ELF-1 (cell line): Measurements from ENCODE around the gene HYCC2.
"Not testable (repeated sequence)": the region's sequence is repeated elsewhere in the genome, so short reads cannot be mapped to it uniquely, and the experiment has no call there.

ENCODE experiments used
- DNase-seq: peaks from one replicate; pipeline ENCODE4 v3.0.0-alpha.2; 2016; ENCODE audit warnings: low read depth, low spot score

The HYCC2 gene

GRCh38 chr2:201072201-201072530 is 695 bp upstream of the HYCC2 start:
- DNase-seq, result no peak

DNA sequence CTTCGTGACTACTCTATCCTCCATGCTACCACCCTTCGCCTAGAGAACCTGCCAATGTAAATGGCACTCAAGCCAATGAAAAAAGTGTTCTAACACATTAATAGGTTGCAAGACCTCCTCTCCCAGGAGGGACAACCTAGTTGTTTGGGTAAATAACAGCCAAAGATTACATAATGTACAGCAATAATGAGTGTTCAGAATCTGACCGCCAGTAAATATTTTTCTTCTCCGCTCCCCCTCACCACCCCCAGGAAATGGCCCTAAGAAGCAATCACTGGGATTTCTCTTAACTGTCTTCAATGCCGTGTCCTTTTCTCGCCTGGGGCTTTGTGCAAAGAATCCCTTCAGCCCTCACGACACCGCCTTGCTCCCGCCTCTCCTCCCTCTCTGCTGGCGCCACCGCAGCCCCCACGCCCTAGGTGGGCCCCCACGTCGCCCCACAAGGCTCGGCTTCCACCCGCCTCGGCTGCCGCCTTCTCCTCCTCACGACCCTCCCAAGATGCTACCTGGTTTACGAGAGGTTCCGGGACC is 458 bp downstream of the HYCC2 start:
- no peak for DNase-seq

GRCh38 chr2:201064797-201065329 is 6.6 kb downstream of the HYCC2 start:
- no peak for DNase-seq

DNA sequence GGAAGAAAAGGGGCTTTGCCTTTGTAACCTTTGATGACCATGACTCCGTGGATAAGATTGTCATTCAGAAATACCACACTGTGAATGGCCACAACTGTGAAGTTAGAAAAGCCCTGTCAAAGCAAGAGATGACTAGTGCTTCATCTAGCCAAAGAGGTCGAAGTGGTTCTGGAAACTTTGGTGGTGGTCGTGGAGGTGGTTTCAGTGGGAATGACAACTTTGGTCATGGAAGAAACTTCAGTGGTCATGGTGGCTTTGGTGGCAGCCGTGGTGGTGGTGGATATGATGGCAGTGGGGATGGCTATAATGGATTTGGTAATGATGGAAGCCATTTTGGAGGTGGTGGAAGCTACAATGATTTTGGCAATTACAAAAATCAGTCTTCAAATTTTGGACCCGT is 8.0 kb downstream of the HYCC2 start:
- DNase-seq, result not testable (repeated sequence)

- DNase-seq, result no peak
Measured at GRCh38 chr2:201059961-201060755, 11.3 kb downstream of the HYCC2 start.

DNA sequence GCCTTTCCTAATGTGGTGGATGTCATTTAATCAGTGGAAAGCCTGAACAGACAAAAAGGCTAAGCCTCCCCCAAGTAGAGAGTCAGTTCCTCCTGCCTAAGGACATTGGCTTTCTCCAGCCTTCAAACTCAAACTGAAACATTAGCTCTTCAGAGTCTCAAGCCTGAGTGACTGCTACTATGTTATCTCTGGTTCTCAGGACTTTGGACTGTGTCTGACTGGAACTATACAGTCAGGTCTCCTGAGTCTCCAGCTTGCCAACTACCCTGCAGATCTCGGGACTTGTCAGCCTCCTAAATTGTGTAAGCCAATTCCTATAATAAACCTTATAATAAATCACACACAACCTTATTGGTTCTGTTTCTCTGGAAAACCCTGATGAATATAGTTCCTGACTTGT is 12.6 kb downstream of the HYCC2 start:
- DNase-seq, result no peak

DNA sequence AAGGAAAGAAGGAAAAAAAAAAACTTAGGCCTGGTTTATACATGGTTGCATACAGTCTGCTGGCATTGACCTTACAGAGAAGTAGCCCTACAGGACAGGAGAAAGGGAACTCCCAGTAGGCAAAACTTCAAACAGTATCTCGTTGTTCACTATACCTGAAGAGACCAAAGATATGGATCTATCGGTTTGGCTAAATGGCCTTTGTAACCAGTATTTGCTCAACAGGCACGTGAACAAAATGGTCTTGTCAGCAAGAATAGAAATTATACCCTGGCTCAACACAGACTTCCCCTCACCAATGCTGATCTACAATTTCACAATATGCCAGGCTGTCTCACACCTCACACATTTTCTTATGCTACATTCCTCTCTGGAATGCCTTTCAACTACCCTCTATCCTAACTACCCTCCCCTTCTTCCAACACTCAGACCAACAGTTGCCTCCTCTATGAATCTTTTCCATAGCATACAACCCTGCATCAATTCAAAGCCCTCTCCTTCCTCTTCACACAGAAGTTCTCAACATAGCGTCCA is 13.7 kb downstream of the HYCC2 start:
- no peak for DNase-seq

- DNase-seq, result no peak
Measured at GRCh38 chr2:201057087-201057521, 14.4 kb downstream of the HYCC2 start.

GRCh38 chr2:201049455-201049854 is 22.0 kb downstream of the HYCC2 start:
- no peak for DNase-seq

DNA sequence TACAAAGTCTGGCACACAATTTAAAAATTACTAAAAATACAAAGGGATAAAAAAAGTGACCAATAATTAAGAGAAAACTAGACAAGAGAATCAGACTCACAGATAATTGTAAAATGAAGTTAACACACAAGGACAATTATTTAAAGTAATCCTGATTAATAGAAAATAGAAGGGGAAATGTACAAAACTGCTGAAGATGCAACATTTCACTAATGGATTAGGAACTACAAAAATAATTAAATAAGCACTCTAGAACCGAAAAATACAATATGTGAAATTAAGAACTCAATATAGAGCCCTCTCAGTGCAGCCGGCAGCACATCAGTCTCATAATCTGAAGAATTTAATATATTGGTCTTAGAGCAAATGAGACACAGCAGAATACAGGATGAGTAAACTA is 24.6 kb downstream of the HYCC2 start:
- no peak for DNase-seq

DNA sequence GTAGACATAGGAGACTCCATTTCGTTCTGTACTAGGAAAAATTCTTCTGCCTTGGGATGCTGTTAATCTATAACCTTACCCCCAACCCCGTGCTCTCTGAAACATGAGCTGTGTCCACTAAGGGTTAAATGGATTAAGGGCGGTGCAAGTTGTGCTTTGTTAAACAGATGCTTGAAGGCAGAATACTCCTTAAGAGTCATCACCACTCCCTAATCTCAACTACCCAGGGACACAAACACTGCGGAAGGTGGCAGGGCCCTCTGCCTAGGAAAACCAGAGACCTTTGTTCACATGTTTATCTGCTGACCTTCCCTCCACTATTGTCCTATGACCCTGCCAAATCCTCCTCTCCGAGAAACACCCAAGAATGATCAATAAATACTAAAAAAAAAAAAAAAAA is 28.4 kb downstream of the HYCC2 start:
- not testable (repeated sequence) for DNase-seq

DNA sequence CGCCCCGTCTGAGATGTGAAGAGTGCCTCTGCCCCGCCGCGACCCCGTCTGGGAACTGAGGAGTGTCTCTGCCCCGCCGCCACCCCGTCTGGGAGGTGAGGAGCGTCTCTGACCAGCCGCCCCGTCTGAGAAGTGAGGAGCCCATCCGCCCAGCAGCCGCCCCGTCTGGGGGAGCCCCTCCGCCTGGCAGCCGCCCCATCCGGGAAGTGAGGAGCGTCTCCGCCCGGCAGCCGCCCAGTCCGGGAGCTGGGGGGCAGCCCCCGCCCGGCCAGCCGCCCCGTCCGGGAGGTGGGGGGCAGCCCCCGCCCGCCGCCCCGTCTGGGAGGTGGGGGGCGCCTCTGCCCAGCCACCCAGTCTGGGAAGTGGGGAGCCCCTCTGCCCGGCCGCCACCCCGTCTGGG is 29.0 kb downstream of the HYCC2 start:
- not testable (repeated sequence) for DNase-seq

DNA sequence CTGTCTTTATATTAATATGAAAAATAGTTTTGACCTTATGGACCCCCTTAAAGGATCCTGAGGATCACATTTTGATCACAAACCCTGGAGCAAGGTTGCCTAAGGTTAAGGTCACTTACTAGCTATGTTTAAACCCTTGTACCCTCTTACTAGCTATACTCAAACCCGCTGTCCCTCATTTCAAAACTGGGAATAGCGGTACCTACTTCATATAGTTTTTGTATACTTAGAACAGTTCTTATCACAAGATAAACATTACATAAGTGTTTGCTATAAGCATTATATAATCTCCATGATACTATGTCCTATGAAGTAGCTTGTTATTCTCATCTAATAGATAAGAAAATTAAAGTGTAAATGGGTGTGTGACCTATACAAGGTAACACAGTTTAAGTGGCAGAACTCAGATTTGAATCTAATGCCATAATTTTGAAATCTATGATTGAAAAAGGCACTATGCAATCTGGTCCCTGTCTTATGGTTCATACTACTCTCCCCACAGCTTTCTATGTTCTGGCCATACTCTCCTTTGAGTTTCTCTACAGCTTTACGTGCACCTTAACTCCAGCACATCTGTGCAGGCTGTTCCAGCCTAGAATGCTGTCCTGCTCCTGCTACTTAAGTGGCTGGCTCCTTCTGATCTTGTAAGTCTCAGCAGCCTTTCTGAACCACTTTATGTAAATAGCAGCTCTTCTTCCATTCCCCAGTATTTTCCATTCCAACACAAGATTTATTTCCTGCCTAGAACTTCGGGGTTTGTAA is 30.4 kb downstream of the HYCC2 start:
- no peak for DNase-seq

GRCh38 chr2:201038855-201039254 is 32.6 kb downstream of the HYCC2 start:
- DNase-seq, result no peak

- not testable (repeated sequence) for DNase-seq
Measured at GRCh38 chr2:201038361-201038760, 33.1 kb downstream of the HYCC2 start.

GRCh38 chr2:201034355-201034754 is 37.1 kb downstream of the HYCC2 start:
- not testable (repeated sequence) for DNase-seq

DNA sequence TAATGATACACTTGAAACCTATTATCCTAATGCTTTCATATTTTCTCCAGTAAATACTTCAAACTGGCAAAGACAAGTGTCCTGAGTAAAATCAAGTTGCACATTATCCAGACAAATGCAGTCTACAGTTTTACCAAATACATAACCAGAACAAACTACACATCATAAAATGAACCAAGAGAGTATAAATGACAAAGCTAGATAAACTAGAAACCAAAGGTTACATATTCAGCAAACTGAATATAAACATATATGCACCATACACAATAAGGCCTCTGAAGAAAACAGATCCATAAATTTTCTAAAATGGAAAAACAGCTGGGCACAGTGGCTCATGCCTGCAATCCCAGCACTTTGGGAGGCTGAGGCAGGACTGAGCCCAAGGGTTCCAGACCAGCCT is 47.0 kb downstream of the HYCC2 start:
- no peak for DNase-seq

DNA sequence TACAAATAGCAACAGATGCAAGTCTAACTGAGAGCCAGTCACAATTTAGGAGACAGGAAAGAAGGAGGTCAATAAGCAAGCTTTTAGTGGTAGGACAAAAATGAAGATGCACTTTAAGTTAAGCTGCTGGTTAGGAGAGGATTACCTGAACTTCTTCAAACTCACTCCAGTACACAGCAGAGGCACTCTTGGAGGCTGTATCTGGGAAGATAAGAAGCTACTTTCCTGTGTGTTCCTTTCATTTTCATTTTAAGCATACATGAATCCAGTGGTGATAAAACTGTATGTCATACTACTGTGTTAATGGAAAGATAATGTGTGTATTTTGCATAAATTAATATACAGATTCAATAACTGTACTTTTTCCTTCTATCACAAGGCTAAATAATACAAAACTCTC is 49.6 kb downstream of the HYCC2 start:
- no peak for DNase-seq
